Testis (tissue), 3 donors: ENCODE measurements around the gene LPIN3. TPM values are rescaled to one million over a fixed set of nuclear protein-coding genes. Genes with fewer than 3 reads are reported as not detected.

Experiments used
- polyA plus RNA-seq: library from polyadenylated mRNA; stranded (reverse); fragments of 350-450 nt; fragmentation: Illumina TruSeq; extraction: RNeasy Lipid Tissue Mini Kit (QIAGEN cat#74804); gene quantifications from one replicate; pipeline ENCODE4 v1.2.3, GENCODE V29; 2014; ENCODE audit warnings: low read depth, low replicate concordance; ENCODE audit not compliant: insufficient read depth
- total RNA-seq, 2 donors: library from RNA; depleted of rRNA; stranded (reverse); fragments of >200 nt; gene quantifications; one replicate each; pipeline ENCODE4 v1.2.3, GENCODE V29; 2016

LPIN3 gene
- total and polyA plus RNA-seq, 3 donors from 2014 or later = 7.6 to 13.6 (median 9.9) TPM

Other genes with a start within 250 kb of the LPIN3 start
- gene PLCG1, start 203.3 kb upstream of the LPIN3 start, total RNA-seq = 100 to 1,000 TPM; 184 to 186 TPM
- gene PLCG1, start 203.3 kb upstream of the LPIN3 start, polyA plus RNA-seq = 118 TPM
- gene ZHX3, start 23.1 kb upstream of the LPIN3 start, total RNA-seq = 10 to 100 TPM; 35.1 to 55.7 TPM
- 103 TPM for gene ZHX3, start 23.1 kb upstream of the LPIN3 start, polyA plus RNA-seq
- gene EMILIN3, start 26.0 kb downstream of the LPIN3 start, total RNA-seq = 1 to 10 TPM; 3.7 to 4.2 TPM
- gene EMILIN3, start 26.0 kb downstream of the LPIN3 start, polyA plus RNA-seq = 14.8 TPM